Heart left ventricle (tissue), 16 donors: ENCODE data around the gene ADGRL3. TPM values are rescaled to one million over a fixed set of nuclear protein-coding genes. Genes with fewer than 3 reads are reported as not detected.

Experiments
- ATAC-seq, 4 donors: fragments of 200-7000 bp; cut with Tn5 transposase; one replicate each; pipeline ENCODE4 v1.9.1; 2020 to 2022; ENCODE audit warnings: moderate library complexity in 4 of 4, mild to moderate bottlenecking in 3 of 4, moderate number of reproducible peaks in 1 of 4
- DNase-seq, 5 donors: peaks; one replicate each; pipeline ENCODE4 v3.0.0-alpha.2; 2020
- H3K27ac ChIP-seq, 12 donors: fragments of 200-600 bp; sonication (generic) in 4 of 12; one replicate each; pipeline versions ENCODE4 v1.5.0 to v1.8.0; 2016 to 2022; ENCODE audit warnings: mild to moderate bottlenecking in 2 of 12
- H3K27me3 ChIP-seq, 9 donors: fragments of 200-600 bp; sonication (generic) in 2 of 9; one replicate each; pipeline versions ENCODE4 v1.5.1 to v1.8.0; 2016 to 2022; ENCODE audit warnings: mild to moderate bottlenecking in 3 of 9
- H3K36me3 ChIP-seq, 9 donors: fragments of 200-600 bp; sonication (generic) in 2 of 9; one replicate each; pipeline versions ENCODE4 v1.5.0 to v1.8.0; 2018 to 2022; ENCODE audit warnings: mild to moderate bottlenecking in 2 of 9
- H3K4me1 ChIP-seq, 12 donors: fragments of 200-600 bp; sonication (generic) in 4 of 12; one replicate each; pipeline versions ENCODE4 v1.5.0 to v1.8.0; 2016 to 2022; ENCODE audit warnings: mild to moderate bottlenecking in 3 of 12
- H3K4me3 ChIP-seq, 12 donors: fragments of 200-600 bp; sonication (generic) in 4 of 12; one replicate each; pipeline versions ENCODE4 v1.5.0 to v1.8.0; 2017 to 2022; ENCODE audit warnings: mild to moderate bottlenecking in 9 of 12, moderate library complexity in 4 of 12
- H3K9me3 ChIP-seq, 12 donors: fragments of 200-600 bp; sonication (generic) in 4 of 12; one replicate each; pipeline versions ENCODE4 v1.5.0 to v1.8.0; 2016 to 2022; ENCODE audit warnings: mild to moderate bottlenecking in 1 of 12
- POLR2A ChIP-seq, 2 donors: fragments of 450-650 bp; IDR thresholded peaks; one replicate each; pipeline ENCODE4 v1.6.1; 2017; ENCODE audit warnings: antibody characterized with exemption in 2 of 2, mild to moderate bottlenecking in 2 of 2, moderate library complexity in 2 of 2
- WGBS, 4 donors: extraction: QIAGEN DNeasy Blood & Tissue Kit in 2 of 4; methylation state at CpG; one replicate each; pipeline versions ENCODE4 v1.1.5 to v1.1.7; 2013 to 2018; 5-methylcytosine and 5-hydroxymethylcytosine counted together
- intact Hi-C, 10 donors: fragments of 100-400 bp; cut with DNase I; formaldehyde crosslinking; loops; one replicate each; pipeline versions ENCODE4 v1.11.1 to v1.14.2; 2022
- polyA plus RNA-seq, 2 donors: library from polyadenylated mRNA; stranded (reverse); fragments of 200-250 nt; gene quantifications; one replicate each; pipeline ENCODE4 v1.2.3, GENCODE V29; 2013
- total RNA-seq, 9 donors: library from RNA; depleted of rRNA in 2 of 9; stranded (reverse); fragments of >200 nt in 2 of 9; fragmentation: NEBNext Ultra II Directional in 3 of 9; extraction: Animal tissue kit (Norgen Biotek cat#: 25700) in 3 of 9; gene quantifications; one replicate each; pipeline versions ENCODE4 v1.1.0 to v1.2.4, GENCODE V29; 2016 to 2023
- TF ChIP-seq, protein P1 (sequence below), 12 donors: fragments of 200-600 bp; sonication (generic) in 4 of 12; IDR thresholded peaks; one replicate each; pipeline versions ENCODE4 v1.5.0 to v1.8.0; 2018 to 2022; ENCODE audit warnings: antibody characterized with exemption in 12 of 12, mild to moderate bottlenecking in 5 of 12
- donor health status: ischemic (EF 13 %, LVEDD 7.1; RV severe dilation, severe dysfunction).
- donor health status: healthy with polysubstance abuse.
- donor health status: DM: no; HTN: yes; CAD: no.
- donor health status: DM: no; HTN: no; CAD: no.
- donor health status: ischemic (EF 25% LVEDD 6.9; RV normal size, moderate dysfunction).
- donor health status: ischemic (EF 25% LVEDD 5.7; RV mildly dilated, moderate dysfunction).
- donor health status: healthy.
- donor health status: DM: yes; HTN: yes; CAD: no.
- donor health status: ischemic (EF 35%, LVEDD 5.7; RV mildly dilated, moderate dysfunction).
- donor health status: nonischemic (EF 11% LVEDD 7.7; RV severe dilation, severe dysfunction).
- donor health status: DM: yes; HTN: yes; CAD: no.
- donor health status: PGD.
- donor health status: ischemic (EF 29% LVEDD 5.4; RV normal size, mild dysfunction).
- donor health status: nonischemic (EF 23%, LVEDD 6.1; RV moderate dilation, normal function).

ADGRL3 gene
- total and polyA plus RNA-seq, 11 donors: 0.84 to 24.4 (median 7.6) TPM

DNA sequence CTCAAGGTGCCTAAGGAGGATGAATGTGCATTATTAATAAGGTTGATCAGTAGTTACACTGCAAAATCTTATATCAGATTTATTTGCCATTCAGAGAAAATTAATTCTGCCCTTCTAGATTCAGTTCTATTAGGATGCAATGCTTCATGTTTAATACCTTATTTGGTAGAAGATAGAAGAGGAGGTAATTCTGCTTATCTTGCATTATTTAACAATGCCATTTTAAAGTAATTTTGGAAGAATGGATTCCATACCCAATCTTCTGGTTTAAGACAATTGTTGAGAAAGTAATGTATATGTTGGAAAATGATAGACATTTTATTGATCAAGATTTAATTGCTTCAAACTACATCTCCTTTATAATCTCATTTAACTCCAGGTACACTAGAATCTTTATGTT is 360.9 kb downstream of the ADGRL3 start:
- Histone ChIP-seq H3K9me3 (peaks cover 0 to 10% (median 0%) of the 10 kb centered on the region in 12 donors), H3K27ac (no peak overlapping the region), H3K27me3 (no peaks in the 10 kb centered on the region), H3K4me3 (no peak overlapping the region), H3K36me3 (no peaks in the 10 kb centered on the region), H3K4me1 (peaks cover 0 to 8% (median 0%) of the 10 kb centered on the region in 12 donors)
- intact Hi-C loops: no loop called here
- no peak for DNase-seq
- ATAC-seq: no peak
- TF ChIP-seq, protein P1, sequence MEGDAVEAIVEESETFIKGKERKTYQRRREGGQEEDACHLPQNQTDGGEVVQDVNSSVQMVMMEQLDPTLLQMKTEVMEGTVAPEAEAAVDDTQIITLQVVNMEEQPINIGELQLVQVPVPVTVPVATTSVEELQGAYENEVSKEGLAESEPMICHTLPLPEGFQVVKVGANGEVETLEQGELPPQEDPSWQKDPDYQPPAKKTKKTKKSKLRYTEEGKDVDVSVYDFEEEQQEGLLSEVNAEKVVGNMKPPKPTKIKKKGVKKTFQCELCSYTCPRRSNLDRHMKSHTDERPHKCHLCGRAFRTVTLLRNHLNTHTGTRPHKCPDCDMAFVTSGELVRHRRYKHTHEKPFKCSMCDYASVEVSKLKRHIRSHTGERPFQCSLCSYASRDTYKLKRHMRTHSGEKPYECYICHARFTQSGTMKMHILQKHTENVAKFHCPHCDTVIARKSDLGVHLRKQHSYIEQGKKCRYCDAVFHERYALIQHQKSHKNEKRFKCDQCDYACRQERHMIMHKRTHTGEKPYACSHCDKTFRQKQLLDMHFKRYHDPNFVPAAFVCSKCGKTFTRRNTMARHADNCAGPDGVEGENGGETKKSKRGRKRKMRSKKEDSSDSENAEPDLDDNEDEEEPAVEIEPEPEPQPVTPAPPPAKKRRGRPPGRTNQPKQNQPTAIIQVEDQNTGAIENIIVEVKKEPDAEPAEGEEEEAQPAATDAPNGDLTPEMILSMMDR (IDR thresholded peaks at IDR 0.05): no peak
- no peak for TF ChIP-seq POLR2A (IDR thresholded peaks at IDR 0.05)

DNA sequence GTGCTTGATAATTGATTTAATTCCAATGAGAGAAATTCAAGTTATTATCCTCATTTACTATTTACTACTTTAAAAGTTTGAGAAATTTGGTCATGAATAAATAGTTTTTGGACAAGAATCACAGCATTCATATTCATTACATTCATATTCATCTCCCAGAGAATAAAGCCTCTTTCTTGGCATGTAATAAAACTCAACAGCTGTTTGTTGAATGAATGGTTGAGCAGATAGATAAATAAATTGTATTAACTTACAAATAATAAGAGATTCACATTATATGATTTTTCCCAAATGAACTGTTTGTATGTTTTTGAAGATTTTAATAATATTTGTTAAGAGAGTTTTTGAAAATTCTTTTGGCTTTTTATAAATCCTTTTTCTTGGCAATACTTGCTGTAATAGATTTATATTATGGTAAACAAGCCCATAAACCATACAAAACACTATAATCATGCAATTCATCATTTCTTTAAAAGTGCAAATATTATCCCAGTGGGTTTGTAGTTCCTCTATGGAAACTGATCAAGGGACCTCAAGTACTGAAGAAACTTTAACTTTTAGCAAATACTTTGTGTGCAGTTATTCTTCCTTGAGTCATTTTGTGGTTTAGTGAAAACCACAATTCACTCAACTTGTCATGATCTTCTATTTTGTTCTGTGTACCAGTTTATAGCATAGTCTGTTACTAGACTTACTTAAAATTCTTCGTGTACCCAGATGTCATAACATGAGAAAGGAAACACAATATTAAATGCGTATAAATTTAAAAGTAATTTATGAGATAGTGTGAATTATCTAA is 371.8 kb downstream of the ADGRL3 start:
- ATAC-seq (no peak), DNase-seq (no peak)
- Histone ChIP-seq H3K27me3 (no peaks in the 10 kb centered on the region), H3K27ac (no peak overlapping the region), H3K4me3 (no peak overlapping the region), H3K4me1 (no peaks in the 10 kb centered on the region), H3K36me3 (no peaks in the 10 kb centered on the region), H3K9me3 (no peaks in the 10 kb centered on the region)
- intact Hi-C loops: no loop called here
- TF ChIP-seq, protein P1 (IDR thresholded peaks at IDR 0.05): no peak
- no peak for TF ChIP-seq POLR2A (IDR thresholded peaks at IDR 0.05)
- 82 to 84% (median 84%) methylated on average over 2 of the region's 2 CpGs for WGBS, 4 donors

DNA sequence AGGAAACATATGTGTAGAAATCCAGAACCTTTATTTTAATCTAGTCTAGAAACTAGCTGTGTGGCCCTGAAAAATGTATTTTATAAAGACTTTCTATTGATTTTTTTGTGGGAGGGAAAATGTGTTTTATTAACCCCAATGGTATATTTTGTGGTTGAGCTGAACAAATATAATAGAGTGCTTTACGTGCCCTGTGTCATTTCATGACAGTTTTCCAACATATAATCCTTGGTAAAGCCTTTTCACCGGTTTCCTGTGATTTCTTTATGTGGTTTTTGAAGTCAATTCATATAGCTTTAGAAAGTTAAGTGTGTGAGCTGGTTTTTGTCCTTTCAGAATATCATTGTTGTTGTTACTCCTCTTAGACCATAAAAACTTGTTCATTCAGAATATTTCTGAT is 375.7 kb downstream of the ADGRL3 start:
- TF ChIP-seq POLR2A (IDR thresholded peaks at IDR 0.05): no peak
- TF ChIP-seq, protein P1 (IDR thresholded peaks at IDR 0.05): no peak
- 84 to 92% (median 86%) methylated on average over 2 of the region's 2 CpGs for WGBS, 4 donors
- no peaks in the 10 kb centered on the region for H3K27me3 ChIP-seq
- H3K27ac ChIP-seq: no peak overlapping the region
- no peaks in the 10 kb centered on the region for H3K4me1 ChIP-seq
- no peaks in the 10 kb centered on the region for H3K36me3 ChIP-seq
- intact Hi-C loops: no loop called here
- no peak overlapping the region for H3K4me3 ChIP-seq
- ATAC-seq: no peak
- no peaks in the 10 kb centered on the region for H3K9me3 ChIP-seq
- no peak for DNase-seq

DNA sequence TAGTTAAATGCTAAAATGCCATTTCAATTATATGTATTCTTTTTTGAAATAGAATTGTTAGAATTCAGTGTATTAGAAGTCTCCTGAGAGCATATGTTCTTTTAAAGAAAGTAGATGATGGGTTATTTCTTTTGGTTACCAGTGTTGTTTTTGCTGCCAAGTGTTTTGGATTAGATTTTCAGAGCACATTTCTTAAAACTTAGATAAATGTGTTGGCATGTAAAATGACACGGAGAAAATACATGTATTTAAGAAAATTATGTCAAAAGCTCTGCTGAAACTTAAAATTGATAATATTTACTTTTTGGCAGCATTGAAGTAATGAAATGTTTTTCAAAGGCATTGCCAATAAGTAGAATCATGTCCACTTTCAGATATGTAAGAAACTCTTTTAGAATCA is 379.7 kb downstream of the ADGRL3 start:
- no peaks in the 10 kb centered on the region for H3K4me1 ChIP-seq
- no peak overlapping the region for H3K4me3 ChIP-seq
- 64 to 87% (median 68%) methylated on average over 1 of the region's 1 CpG for WGBS, 4 donors
- intact Hi-C loops: no loop called here
- TF ChIP-seq POLR2A (IDR thresholded peaks at IDR 0.05): no peak
- TF ChIP-seq, protein P1 (IDR thresholded peaks at IDR 0.05): no peak
- no peak overlapping the region for H3K27ac ChIP-seq
- no peak for ATAC-seq
- H3K36me3 ChIP-seq: no peaks in the 10 kb centered on the region
- no peaks in the 10 kb centered on the region for H3K9me3 ChIP-seq
- no peak for DNase-seq
- no peaks in the 10 kb centered on the region for H3K27me3 ChIP-seq
